Activated CD8-positive, alpha-beta memory T cell treated with anti-CD3 and anti-CD28 coated beads for 4 hours (primary cell): Measurements from ENCODE around the gene VASN.

ENCODE experiments used
- DNase-seq, 2 donors: peaks; one replicate each; pipeline ENCODE4 v3.0.0-alpha.2; 2020; ENCODE audit warnings: low read depth in 2 of 2

The VASN gene

DNA sequence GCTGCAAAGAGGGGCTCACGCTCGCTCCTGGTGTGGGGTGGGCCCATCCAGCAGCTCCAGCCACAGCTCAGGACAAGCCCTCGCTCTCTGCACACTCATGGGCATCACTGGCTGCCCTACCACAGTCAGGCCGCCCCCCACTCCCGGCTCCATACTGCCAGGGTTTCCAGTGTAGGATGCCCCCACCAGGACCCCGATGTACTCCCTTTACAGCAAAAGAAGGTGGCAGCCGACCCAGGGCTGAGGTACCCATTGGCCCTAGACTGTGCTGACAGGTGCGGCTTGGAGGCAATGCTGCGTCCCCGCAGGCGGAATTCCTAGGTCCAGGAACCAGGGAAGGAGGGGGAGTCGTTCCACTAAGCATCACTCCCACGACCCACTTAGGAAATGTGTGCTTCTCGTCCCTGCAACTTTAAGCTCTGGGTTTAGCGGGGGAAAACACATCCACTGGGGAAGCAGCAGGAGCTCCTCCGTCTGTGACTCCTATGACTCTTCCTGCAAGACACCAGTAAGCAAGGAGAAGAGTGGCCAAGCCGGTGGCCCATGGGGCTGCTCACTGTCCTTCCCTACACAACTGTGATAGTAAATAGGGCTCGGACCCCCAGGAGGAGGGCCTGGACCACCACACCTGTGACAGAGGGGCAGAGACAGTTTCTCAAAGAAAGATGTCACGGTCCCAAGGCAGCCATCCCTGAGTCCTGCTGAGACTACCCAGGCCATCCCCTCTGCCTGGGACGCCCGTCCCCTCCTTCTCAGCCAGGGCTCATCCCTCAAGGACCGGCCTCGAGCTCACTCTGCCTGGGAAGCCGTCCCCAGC lies 31.7 kb downstream of the VASN start:
- DNase-seq: no peak

DNA sequence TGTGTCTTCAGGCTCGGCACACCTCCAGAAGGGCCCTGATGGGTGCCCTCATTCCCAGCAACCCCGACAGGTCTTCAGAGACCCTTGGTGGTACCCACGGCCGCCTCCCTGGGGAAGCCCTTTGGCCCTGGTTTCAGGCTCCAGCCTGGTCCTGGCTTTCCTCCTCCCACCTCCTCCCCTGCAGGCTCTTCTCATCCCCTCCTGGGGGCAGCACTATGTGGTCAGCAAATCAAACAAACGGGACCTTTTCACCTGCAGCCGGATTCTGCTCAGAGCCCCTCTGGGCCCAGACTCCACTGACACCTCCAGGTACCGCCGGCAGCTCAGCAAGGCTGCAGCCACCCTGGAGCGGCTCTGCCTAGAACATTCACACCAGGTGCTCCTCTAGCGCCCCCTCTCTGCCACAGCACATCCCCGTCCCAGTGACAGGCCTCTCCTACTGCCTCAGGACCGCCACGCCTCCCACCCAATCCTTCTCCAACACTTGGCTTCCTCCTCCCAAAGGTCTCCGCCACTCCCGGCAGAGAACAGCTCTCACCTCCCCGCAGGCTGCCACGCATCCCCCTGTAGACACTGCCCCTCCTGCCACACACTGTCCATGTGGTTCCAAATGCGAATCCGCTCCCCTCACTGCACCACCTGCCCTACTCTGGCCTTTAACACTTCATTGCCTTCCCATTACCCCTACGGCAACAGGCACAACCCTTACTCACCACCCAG lies 32.8 kb downstream of the VASN start:
- DNase-seq: no peak

DNA sequence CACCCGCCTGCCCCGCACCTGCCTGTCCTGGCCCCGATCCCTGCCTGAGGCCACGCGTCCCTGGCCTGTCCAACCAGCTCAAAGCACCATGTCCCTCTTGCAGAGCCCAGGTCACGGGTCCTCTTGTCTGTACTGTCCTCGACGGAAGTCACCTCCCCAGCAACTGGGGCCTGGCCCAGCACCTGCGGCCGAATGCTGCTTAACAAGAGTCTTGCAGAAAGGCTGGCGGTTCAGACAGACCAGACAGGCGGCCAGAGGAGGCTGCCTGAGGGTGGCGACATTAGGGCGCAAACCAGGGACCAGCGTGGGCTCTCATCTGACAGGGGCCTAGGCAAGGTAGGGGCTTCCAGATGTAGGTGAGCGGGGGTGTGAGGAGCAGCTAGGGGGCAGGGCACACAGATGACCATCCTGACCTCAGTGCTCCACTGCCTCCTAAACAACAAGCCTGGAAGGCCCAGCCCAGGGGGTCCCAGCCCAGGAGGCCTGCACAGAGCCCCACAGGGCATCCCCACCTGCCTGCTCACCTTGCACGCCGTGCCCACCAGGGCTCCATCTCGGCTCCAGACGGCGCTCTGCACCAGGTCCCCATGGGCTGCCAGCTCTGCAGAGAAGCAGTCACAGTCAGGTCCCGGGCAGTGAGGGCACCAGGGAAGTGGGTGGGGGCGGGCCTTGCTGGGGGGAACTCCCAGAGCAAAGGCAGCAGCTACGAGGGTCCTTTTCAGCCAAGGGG lies 33.5 kb downstream of the VASN start:
- no peak for DNase-seq

DNA sequence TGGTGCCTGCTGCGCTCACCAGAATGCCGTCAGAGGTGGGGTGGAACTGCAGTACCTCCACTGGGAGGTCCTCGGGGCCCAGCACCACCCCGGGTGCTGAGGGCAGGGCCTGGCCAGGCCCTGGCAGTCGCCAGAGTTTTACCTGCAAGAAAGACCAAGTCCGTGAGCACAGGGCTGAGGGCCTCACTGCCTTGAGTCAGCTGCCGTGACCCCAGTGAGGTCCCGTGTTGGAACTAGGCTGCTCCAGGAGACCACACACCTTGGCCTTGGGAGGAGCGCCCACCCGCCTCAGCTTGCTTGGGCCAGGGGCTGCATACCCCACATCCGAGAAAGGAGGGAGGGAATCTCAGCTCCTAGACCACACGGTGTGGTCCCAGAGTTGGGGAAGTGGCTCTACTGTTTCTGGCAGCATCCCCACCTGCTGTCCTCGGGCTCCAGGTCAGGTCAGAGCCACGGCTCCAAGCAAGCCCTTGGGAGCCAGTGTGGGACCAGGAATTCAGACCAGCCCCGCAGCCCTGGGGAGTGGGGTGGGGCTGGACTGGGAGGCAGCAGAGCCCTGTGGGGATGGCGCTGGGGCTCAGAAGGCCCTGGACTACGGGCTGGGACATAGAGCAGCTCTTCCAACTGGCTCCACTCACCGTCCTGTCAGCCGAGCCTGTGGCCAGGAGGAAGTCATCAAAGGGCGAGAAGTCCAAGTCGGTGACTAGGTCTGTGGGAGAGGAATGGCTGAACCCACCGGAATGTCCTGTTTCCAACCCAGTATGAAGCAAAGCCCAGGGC lies 36.1 kb downstream of the VASN start:
- DNase-seq: no peak

DNA sequence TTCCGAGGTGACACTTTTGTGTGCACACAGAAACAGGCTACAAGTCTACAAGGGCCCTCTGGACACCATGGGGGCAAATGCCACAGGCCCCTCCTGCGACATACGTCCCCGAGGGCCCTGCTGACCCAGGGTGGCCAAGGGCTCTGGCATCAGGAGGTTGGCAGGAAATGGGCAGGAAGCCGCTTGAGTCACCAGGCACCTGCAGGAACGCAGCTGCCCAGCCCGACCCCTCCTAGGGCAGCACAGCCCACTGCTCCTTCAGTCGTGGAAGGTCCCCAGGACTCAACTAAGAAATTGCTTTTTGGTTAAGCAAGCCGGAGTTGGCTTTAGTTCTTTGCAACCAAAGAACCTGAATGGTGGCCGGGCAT lies 36.7 kb downstream of the VASN start:
- no peak for DNase-seq

DNA sequence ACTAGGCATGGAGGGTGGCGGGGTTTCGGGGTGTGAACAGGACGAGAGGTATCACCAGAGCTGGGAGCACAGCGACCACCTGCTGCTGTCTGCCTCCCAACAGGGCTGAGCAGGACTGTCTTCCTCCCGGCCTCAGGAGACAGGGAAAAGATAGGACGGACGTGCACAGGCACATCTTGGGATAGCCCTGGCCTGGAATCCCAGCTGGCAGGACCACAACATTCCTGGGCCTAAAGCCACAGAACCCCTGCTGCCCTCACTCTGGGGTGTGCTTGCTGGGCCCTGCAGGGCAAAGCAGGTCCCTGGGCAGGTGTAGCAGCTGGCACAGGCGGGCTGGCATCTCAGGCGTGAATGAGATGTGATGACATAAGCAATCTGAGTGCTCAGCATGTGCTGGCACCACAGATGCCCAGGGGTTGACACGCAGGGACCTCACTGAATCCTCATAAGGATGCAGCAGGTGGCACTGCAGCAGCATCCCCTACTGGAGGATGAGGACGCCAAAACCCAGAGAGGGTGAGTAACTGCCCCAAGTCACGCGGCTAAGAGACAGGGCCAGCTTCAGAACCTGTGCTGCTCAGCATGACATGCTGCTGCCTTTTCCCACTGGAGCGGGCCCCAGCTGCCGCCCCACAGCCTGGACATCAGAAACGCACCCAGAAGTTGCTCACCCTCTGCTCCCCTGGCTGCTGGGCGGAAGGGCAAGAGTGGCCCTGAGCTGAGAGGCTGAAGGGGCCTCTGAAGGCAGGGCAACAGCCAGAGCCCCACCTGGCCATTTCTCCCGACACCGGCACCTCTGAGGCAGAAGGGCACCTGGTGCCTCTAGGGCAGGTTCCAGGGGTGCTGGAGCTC lies 37.7 kb downstream of the VASN start:
- no peak for DNase-seq

DNA sequence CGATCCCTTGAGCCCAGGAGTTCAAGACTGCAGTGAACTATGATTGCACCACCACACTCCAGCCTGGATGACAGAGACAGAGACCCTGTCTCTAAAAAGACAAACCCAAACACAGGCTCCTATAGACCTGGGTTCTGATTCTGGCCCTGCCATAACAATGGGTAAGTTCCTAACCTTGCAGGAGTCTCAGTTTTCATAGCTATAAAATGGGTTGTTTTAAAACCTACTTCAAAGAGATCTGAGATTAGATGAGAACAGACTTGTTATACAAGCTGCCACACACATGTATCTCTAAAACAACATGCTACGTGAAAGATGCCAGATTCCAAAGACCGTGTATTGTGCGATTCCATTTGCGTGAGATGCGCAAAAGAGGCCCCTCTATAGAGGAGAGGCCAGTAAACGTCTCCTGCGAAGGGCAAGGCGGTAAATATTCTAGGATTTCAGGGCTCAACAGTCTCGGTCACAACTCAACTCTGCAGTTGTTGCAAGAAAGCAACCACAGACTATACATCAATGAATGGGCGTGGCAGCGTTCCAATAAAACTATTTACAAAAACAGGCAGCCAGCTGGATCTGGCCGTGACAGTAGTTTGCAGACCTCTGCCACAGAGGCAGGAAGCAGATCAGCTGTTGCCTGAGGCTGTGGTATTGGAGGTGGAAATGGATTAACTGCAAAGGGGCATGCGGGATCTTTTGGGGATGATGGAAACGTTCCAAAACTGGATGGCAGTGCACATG lies 38.9 kb downstream of the VASN start:
- no peak for DNase-seq

DNA sequence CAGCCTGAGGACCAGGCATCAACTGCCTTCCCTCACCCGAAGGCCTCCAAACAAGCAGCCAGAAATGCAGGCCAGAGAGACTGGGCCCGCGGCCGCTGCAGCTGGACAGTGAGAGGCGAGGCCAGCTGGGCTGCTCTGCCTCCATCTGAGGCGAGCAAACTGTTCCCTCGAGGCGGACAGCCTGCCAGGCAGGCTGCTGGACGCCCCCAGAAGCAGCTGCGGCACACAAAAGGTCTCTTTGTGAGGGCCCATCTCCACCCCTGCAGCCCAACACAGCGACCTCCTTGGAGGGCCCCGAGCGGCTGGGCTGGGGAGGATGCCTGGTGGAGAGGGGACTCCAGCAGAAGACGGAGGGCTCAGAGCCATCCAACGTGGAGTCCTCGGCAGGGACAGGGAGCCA lies 40.0 kb downstream of the VASN start:
- no peak for DNase-seq

DNA sequence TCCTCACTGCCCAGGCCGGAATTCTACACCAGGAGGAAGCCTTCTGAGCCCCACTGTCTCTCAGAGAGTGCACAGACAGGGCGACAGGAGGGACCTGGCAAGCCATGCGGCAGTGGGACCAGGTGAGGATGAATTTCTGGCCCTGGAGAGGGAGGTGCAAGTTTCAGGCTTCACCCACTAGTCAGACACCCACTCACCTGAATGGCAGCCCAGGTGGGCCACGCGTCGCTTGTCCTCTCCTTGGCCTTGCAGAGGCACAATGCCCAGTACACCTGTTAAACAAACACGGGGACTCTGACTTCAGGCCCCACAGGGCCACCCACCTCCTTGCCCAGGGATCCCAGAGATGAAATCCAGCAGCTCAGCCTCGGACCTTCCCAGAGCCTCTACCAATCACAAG lies 40.5 kb downstream of the VASN start:
- DNase-seq: no peak

DNA sequence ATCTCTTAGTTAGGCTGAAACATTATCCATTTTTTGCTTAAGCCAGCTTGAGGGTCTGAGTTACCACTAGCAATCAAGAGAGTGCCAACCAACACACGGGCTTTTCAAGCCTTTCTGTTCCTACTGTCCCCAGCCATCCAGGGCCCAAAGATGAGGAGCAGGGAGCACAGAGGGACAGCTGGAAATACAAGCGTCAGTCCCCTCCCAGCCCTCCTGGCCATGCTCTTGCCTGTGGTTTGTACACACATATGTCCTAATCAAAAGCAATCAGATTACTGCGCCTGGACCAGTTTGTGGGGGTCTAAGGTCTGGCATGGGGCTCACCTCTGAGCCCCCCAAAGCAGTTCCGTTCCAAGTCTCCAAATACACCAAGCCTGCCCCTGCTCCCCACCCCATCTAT lies 41.2 kb downstream of the VASN start:
- DNase-seq: no peak

DNA sequence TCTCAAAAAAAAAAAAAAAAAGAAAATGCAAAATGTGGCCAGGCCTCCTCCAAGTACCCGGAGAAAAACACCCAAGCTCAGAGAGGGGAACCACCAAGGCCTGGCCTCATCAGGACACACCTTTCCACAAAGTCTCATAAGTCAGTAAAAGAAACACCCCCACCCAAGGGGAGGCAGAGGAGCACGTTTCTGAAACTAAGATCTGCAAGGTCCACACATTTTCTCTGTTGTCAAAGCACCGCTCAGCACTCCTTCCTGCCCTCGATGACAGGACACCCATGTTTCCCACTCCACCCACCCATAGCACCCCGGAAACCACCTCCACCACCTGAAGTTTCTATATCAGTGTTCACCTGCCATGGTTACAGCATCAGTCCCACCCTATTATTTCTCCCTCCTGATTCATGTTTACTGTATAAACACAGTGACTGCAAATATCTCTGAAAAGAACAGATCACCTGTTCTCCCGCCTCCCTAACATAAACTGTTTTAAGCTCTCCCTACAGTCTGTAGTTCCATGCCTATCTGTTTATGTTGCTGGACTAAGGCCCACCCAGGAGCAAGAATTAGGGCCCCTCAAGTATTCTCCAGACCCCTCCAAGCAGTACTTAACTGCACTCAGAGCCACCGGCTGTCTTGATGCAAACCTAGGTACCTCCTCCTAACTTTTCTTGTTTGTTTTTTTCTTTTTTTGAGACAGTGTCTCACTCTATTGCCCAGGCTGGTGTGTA lies 42.7 kb downstream of the VASN start:
- DNase-seq: peak; percentile 58 to 76

DNA sequence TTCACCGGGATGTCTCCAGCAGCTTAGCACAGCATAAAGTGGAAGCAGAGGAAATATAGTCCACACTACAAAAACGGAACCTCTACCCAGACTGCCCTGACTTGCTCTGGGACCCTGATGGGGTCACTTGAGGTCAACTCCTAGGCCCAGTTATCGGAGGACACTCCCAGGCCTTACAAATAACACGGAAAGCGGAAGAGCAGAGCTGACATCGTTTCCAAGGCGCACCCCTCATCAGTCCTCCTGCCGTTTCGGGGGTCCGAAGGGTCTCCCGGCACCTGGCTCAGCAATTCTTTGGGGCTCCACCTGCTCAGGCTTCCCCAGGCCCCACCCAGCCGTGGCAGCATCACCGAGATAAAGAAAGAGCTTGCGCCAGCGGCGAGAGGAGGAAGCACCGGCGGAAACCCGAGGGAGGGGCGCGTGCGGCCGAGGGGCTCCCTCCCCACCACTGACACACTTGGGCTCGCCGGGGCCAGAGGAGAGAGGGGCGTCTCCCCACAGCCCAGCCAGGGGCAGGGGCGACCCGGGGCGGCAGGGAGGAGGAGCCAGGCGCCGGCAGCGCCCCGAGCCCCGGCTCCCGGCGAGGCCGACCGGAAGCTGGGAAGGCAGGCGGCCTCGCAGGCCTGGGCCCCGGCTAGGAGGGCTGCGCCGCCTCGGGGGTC lies 44.0 kb downstream of the VASN start:
- no peak for DNase-seq

DNA sequence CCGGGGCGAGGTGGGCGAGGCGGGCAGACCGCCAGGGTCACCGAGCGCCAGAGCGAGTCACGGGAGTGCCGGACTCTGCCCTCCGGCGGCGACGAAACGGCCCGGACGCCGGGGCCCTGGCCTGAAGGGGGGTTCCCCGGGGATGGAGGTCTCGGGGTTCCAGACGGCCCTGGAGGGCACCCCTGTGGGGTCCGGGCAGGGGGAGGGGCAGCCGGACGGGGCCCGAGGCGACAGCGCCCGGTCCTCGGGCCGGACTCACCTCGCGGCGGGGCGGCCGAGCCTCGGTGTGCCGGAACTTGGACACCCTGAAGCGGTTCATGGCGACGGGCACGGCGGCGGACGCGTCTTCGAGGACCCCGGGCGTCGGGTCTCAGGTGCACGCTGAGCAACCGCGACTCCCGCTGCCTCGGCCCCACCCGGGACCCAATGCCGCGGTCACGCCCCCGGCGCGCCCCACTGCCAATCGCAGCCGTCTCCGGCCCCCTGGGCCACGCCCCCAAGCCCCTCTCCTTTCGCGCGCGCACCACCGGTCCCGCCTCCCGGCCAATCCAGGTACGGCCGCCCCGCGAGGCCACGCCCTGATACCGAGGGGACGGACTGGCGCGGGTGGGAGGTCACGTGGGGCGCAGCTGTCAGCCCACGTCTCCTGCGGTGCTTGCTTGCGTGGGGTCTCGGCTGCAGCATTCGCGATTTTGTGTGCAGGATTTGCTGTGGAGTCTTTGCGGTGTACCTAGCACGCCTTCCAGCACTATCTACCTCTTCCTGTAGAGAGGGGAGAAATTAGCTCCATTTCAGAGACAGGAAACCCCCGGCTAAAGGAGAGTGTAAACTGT lies 44.8 kb downstream of the VASN start, which contains the start of gene CORO7:
Gene CORO7 (minus strand): TSS at position 397 of the 833 bp plus-strand sequence. CDS start 78 bp downstream, at position 319.
- peak; percentile 97 to 99 for DNase-seq

DNA sequence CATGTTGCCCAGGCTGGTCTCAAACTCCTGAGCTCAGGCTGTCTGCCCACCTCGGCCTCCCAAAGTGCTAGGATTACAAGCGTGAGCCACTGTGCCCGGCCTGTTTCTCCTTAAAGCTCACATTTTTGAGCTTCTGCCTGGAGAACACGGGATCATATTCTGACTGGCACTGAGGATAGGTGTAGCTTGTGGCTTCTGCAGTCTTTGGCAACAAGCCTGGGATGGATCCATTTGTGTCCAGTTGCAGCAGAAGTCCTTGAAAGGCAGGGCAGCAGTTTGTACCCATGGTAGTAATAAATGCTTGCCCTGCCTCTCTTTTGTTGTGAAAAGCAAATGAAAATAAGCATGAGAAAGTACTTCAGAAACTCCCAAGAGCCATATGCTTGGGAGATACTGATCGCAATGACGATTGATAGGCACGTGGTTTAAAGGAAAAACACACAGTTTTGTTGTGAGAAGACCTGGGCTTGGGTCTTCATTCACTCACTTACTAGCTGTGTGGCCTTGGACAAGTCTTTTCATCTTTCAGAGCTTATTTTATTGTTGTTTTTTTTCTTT lies 47.8 kb downstream of the VASN start:
- no peak for DNase-seq

DNA sequence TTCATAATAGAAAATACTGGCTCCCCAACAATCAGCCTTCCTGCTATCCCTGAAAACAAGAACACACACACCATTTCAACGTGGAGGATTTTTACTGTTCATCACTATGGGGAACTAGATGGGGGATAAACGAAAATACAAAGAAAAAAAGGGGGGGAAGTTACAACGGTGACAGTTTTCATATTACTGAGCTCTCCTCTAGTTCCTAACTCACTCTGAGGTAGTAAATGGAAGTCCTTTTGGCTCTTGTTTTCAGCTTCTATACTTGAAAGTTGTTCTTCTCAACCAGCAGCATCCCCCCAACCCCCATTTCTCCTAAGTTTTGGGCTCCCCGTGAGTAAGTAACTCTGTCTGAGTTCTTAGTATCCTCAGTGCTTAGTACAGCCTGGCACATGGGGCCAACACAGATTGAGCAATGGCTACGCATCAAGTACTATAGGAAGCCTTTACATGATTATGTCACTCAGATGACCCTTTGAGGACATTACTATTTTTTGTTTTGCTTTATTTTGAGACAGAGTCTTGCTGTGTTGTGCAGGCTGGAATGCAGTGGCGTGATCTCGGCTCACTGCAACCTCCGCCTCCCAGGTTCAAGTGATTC lies 49.0 kb downstream of the VASN start:
- no peak for DNase-seq

DNA sequence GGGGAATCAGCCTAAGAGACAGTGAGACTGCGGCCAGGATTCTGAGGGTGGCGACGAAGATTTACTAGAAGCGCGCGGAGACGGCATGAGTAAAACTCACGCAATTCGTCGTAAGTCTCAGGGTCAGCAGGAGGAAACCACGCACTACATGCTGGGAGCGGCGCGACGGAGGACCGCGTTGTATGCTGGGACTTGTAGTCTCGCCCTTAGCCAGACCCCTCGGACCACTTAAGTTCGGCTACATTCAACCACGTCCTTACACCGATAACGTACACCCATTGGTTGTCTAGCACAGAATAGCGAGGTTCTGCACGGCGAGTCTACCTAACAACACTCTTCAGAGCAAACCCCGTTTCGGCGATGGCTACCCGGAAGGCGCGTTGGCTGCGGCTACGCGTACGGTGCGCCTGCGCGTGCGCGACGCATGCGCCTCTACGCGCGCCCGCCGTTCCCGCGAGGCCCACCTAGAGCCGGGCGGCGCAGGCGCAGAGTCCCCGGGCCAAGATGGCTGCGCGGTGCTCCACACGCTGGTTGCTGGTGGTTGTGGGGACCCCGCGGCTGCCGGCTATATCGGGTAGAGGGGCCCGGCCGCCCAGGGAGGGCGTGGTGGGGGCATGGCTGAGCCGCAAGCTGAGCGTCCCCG lies 53.9 kb downstream of the VASN start, which contains the start of gene DNAJA3:
Gene DNAJA3 (plus strand): TSS at position 491 of the 643 bp plus-strand sequence. CDS start 14 bp downstream, at position 505.
- peak; percentile 83 to 84 for DNase-seq
